PC-9 (cell line): Measurements from ENCODE around the gene DLGAP1. TPM values are rescaled to one million over a fixed set of nuclear protein-coding genes. Genes with fewer than 3 reads are reported as not detected.

ENCODE experiments used
- BruUV-seq: library from RNA; stranded (reverse); fragments of 400-500 nt; replicated peaks from 2 replicates; lab custom pipeline; 2021; lab: Mats Ljungman, UMichigan
- CTCF ChIA-PET: fragments of 300-600 bp; sonication (Branson Sonifier 250); formaldehyde crosslinking; loops from one replicate; lab custom pipeline; 2022; ENCODE audit warnings: antibody characterized with exemption; lab: Charles Lee
- POLR2A ChIA-PET: fragments of 300-600 bp; sonication (Branson Sonifier 250); formaldehyde crosslinking; loops from one replicate; lab custom pipeline; 2022; ENCODE audit warnings: antibody characterized with exemption; ENCODE audit not compliant: unreplicated experiment; lab: Charles Lee
- DNase-seq, 2 experiments: peaks; one replicate each; pipeline versions ENCODE4 v3.0.0 to v3.0.0-alpha.2; 2015 to 2022; ENCODE audit warnings: mixed read lengths in 1 of 2
- H2AFZ ChIP-seq: fragments of 200-600 bp; sonication (generic); 2 replicates; pipeline ENCODE4 v1.8.1; 2017; ENCODE audit warnings: antibody characterized with exemption
- H3F3A ChIP-seq: fragments of 200-600 bp; sonication (generic); 2 replicates; pipeline ENCODE4 v1.8.1; 2017; ENCODE audit warnings: antibody characterized with exemption, mild to moderate bottlenecking, low read depth; ENCODE audit not compliant: insufficient read depth
- H3K27ac ChIP-seq: fragments of 200-600 bp; sonication (generic); 2 replicates; pipeline ENCODE4 v1.6.1; 2016; ENCODE audit warnings: mixed run types
- H3K27me3 ChIP-seq: fragments of 200-600 bp; sonication (generic); 2 replicates; pipeline ENCODE4 v1.6.1; 2016; ENCODE audit warnings: low read depth, mixed run types; ENCODE audit not compliant: insufficient read depth
- H3K36me3 ChIP-seq: fragments of 200-600 bp; sonication (generic); 2 replicates; pipeline ENCODE4 v1.6.1; 2016; ENCODE audit warnings: low read depth, mixed run types
- H3K4me1 ChIP-seq: fragments of 200-600 bp; sonication (generic); replicated peaks from 2 replicates; pipeline ENCODE4 v1.6.1; 2016; ENCODE audit warnings: mixed run types; ENCODE audit not compliant: insufficient read depth
- H3K4me2 ChIP-seq: fragments of 200-600 bp; sonication (generic); 2 replicates; pipeline ENCODE4 v1.6.1; 2017; ENCODE audit warnings: mixed run types
- H3K4me3 ChIP-seq: fragments of 200-600 bp; sonication (generic); 2 replicates; pipeline ENCODE4 v1.6.1; 2016; ENCODE audit warnings: mixed run types
- H3K79me2 ChIP-seq: fragments of 200-600 bp; sonication (generic); 2 replicates; pipeline ENCODE4 v1.6.1; 2017; ENCODE audit warnings: low read depth, mixed run types
- H3K9me2 ChIP-seq: fragments of 200-600 bp; sonication (generic); 2 replicates; pipeline ENCODE4 v1.8.1; 2017; ENCODE audit warnings: mild to moderate bottlenecking; ENCODE audit not compliant: insufficient read depth
- H3K9me3 ChIP-seq: fragments of 200-600 bp; sonication (generic); 2 replicates; pipeline ENCODE4 v1.8.1; 2016; ENCODE audit warnings: low read depth; ENCODE audit not compliant: insufficient read depth
- H4K20me1 ChIP-seq: fragments of 200-600 bp; sonication (generic); 2 replicates; pipeline ENCODE4 v1.8.1; 2017; ENCODE audit not compliant: insufficient read depth
- CTCF ChIP-seq: fragments of 200-600 bp; sonication (generic); conservative IDR thresholded peaks from 2 replicates; pipeline ENCODE4 v1.6.1; 2017; ENCODE audit warnings: mixed run types, antibody characterized with exemption, mild to moderate bottlenecking, moderate library complexity
- EZH2 ChIP-seq: fragments of 200-600 bp; sonication (generic); IDR thresholded peaks from 2 replicates; pipeline ENCODE4 v1.8.0; 2017; ENCODE audit warnings: antibody characterized with exemption, low read depth
- intact Hi-C: fragments of 100-400 bp; cut with micrococcal nuclease; formaldehyde crosslinking; loops from one replicate; pipeline ENCODE4 v1.10.0; 2022; ENCODE audit not compliant: unreplicated experiment
- total RNA-seq: library from RNA; stranded (reverse); gene quantifications from 2 replicates; pipeline ENCODE4 v1.2.3, GENCODE V29; 2021

Gene DLGAP1
- total RNA-seq, 1 experiment from 2014 or later: not detected

GRCh38 chr18:3898861-3899613 lies 556.1 kb downstream of the DLGAP1 start:
- no peaks in the 10 kb centered on the region for H3K79me2 ChIP-seq
- no peaks in the 10 kb centered on the region for H3K36me3 ChIP-seq
- H3K4me3 ChIP-seq: no peak overlapping the region
- intact Hi-C loops: no loop called here
- no peak for DNase-seq
- BruUV-seq: no TSS peak
- no peak overlapping the region for H3K4me2 ChIP-seq
- POLR2A ChIA-PET: no interaction called here
- no peaks in the 10 kb centered on the region for H3K9me3 ChIP-seq
- peaks cover 22% of the 10 kb centered on the region; the same call in 1 of the 2 replicates for H3K27me3 ChIP-seq
- no peaks in the 10 kb centered on the region for H3K4me1 ChIP-seq
- H2AFZ ChIP-seq: no peak overlapping the region
- TF ChIP-seq EZH2 (no peak), CTCF (no peak)
- no peaks in the 10 kb centered on the region for H3F3A ChIP-seq
- no peaks in the 10 kb centered on the region for H3K9me2 ChIP-seq
- H4K20me1 ChIP-seq: no peaks in the 10 kb centered on the region
- no peak overlapping the region for H3K27ac ChIP-seq
- CTCF ChIA-PET: no interaction called here

- Histone ChIP-seq H4K20me1 (no peaks in the 10 kb centered on the region), H2AFZ (no peak overlapping the region), H3K4me3 (no peak overlapping the region), H3K9me3 (no peaks in the 10 kb centered on the region), H3K27me3 (no peaks in the 10 kb centered on the region), H3K9me2 (no peaks in the 10 kb centered on the region; the same call in 1 of the 2 replicates), H3K4me1 (no peaks in the 10 kb centered on the region), H3K79me2 (no peaks in the 10 kb centered on the region), H3K36me3 (no peaks in the 10 kb centered on the region), H3K27ac (no peak overlapping the region), H3K4me2 (no peak overlapping the region), H3F3A (no peaks in the 10 kb centered on the region)
- DNase-seq: no peak
- BruUV-seq: no TSS peak
- no peak for TF ChIP-seq CTCF
- intact Hi-C loops: no loop called here
- ChIA-PET CTCF (no interaction called here), POLR2A (interaction anchor here (0.6 kb wide), 1 partner anchor 41 kb away, joined by 4 read pairs; no protein-coding TSS in a partner anchor)
Observed at GRCh38 chr18:3892152-3892551, 563.0 kb downstream of the DLGAP1 start.

GRCh38 chr18:3891245-3891644 lies 563.9 kb downstream of the DLGAP1 start:
- intact Hi-C loops: no loop called here
- ChIA-PET CTCF (no interaction called here), POLR2A (no interaction called here)
- no TSS peak for BruUV-seq
- no peak overlapping the region for H3K4me2 ChIP-seq
- no peak overlapping the region for H3K4me3 ChIP-seq
- H3K9me3 ChIP-seq: no peaks in the 10 kb centered on the region
- no peaks in the 10 kb centered on the region for H3K27me3 ChIP-seq
- no peaks in the 10 kb centered on the region for H3K4me1 ChIP-seq
- DNase-seq: no peak
- H4K20me1 ChIP-seq: no peaks in the 10 kb centered on the region
- no peak overlapping the region for H3K27ac ChIP-seq
- H3K9me2 ChIP-seq: no peaks in the 10 kb centered on the region; the same call in 1 of the 2 replicates
- no peaks in the 10 kb centered on the region for H3K79me2 ChIP-seq
- TF ChIP-seq CTCF (no peak), EZH2 (no peak)
- H3K36me3 ChIP-seq: no peaks in the 10 kb centered on the region
- H2AFZ ChIP-seq: no peak overlapping the region
- H3F3A ChIP-seq: no peaks in the 10 kb centered on the region
